ENCODE data around the gene NELL1. TPM values are rescaled to one million over a fixed set of nuclear protein-coding genes. Genes with fewer than 3 reads are reported as not detected.

Gene NELL1
- total RNA-seq, 1 experiment from 2014 or later = not detected

DNA sequence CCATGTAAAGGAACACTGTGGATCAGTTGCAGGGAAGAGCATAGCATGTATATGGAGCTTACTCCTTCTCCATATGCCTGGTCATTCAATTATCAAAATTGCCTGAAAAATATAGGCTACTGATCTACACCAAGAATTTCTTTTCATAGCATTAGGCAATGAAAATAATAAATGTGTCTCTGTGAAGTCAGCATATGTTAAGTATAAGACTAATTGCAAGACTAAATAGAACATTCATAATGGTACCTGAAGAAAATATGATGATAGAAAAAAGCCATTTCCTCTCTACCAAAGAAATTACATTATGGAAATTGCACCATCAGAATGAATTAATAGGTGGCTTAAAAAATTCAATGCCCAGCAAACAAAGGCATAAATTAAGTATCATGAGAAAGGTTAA, 584.7 kb downstream of the NELL1 start:
- no peaks in the 10 kb centered on the region for H3K36me3 Mint-ChIP-seq (ENCODE audit: insufficient read depth, unreplicated experiment)
- Histone ChIP-seq H3K36me3 (ENCODE audit: control insufficient read depth, insufficient read depth, low read length) (no peaks in the 10 kb centered on the region), H3K9me3 (no peaks in the 10 kb centered on the region), H3K4me1 (no peaks in the 10 kb centered on the region), H3K4me3 (ENCODE audit: low read depth, low read length) (no peak overlapping the region), H3K27me3 (replicated peaks; ENCODE audit: control insufficient read depth, insufficient read depth, low read length) (no peaks in the 10 kb centered on the region)
- no peak overlapping the region for H3K27ac Mint-ChIP-seq (ENCODE audit: unreplicated experiment)
- TF ChIP-seq, protein P1, sequence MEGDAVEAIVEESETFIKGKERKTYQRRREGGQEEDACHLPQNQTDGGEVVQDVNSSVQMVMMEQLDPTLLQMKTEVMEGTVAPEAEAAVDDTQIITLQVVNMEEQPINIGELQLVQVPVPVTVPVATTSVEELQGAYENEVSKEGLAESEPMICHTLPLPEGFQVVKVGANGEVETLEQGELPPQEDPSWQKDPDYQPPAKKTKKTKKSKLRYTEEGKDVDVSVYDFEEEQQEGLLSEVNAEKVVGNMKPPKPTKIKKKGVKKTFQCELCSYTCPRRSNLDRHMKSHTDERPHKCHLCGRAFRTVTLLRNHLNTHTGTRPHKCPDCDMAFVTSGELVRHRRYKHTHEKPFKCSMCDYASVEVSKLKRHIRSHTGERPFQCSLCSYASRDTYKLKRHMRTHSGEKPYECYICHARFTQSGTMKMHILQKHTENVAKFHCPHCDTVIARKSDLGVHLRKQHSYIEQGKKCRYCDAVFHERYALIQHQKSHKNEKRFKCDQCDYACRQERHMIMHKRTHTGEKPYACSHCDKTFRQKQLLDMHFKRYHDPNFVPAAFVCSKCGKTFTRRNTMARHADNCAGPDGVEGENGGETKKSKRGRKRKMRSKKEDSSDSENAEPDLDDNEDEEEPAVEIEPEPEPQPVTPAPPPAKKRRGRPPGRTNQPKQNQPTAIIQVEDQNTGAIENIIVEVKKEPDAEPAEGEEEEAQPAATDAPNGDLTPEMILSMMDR (IDR thresholded peaks at IDR 0.05; ENCODE audit: insufficient read depth in 1 of 2, low read depth in 1 of 2, low read length in 1 of 2, severe bottlenecking in 1 of 2, unreplicated experiment in 1 of 2) = no peak
- ChIA-PET POLR2A (no interaction called here), CTCF (no interaction called here)
- no peak overlapping the region for H3K4me3 Mint-ChIP-seq (ENCODE audit: unreplicated experiment)
- H3K4me1 Mint-ChIP-seq (ENCODE audit: low read depth, unreplicated experiment) = no peaks in the 10 kb centered on the region
- no TSS peak for BruUV-seq (replicated peaks)
- intact Hi-C loops (cut with micrococcal nuclease; ENCODE audit: unreplicated experiment) = no loop called here
- peaks cover 10% of the 10 kb centered on the region for H3K27me3 Mint-ChIP-seq (ENCODE audit: insufficient read depth, unreplicated experiment)
- no peak for DNase-seq
- no peaks in the 10 kb centered on the region for H3K9me3 Mint-ChIP-seq (ENCODE audit: unreplicated experiment)

DNA sequence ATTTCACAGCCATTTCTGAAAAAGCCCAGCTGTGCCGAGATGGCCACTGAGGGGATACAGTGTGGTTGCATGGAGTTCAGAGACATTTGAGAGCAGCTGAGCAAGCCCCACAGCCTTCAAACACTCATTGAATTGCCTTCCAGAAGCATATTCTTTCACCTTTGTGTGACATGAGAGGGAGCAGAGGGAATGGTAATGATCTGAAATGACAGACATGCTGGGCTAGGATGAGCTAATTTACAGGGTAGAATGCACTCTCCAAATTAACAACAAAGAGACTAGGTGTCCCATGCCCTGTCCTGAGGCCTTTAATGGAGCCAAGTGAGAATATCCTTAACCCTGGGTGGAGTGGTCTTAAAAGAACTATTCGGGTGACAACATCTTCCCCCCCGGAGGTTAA, 585.4 kb downstream of the NELL1 start:
- H3K27ac Mint-ChIP-seq (ENCODE audit: unreplicated experiment) = no peak overlapping the region
- CTCF ChIA-PET = no interaction called here
- POLR2A ChIA-PET = no interaction called here

DNA sequence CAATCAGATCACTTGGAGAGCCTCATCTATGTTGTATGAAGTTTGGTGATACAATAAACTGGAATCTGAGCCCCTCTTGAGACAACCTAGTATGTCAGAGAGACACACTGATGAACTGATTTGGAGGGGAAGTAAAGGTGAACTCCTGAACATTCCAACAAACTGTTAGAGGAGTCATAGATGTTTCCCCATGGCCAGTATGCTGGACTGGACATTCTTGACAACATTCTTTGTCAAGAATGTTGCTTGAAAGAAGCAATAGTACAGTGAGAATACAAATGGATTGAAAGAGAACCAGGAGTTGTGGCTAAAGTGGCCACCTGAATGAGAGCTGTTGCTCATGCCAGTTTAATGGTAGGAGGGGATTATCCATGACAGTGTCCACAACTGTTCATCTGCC, 588.1 kb downstream of the NELL1 start:
- no peaks in the 10 kb centered on the region for H3K4me1 Mint-ChIP-seq (ENCODE audit: low read depth, unreplicated experiment)
- H3K4me3 ChIP-seq (ENCODE audit: low read depth, low read length) = no peak overlapping the region
- no peaks in the 10 kb centered on the region for H3K36me3 ChIP-seq (ENCODE audit: control insufficient read depth, insufficient read depth, low read length)
- H3K36me3 Mint-ChIP-seq (ENCODE audit: insufficient read depth, unreplicated experiment) = no peaks in the 10 kb centered on the region
- DNase-seq = no peak
- BruUV-seq (replicated peaks) = no TSS peak
- H3K9me3 ChIP-seq = no peaks in the 10 kb centered on the region
- no peak overlapping the region for H3K4me3 Mint-ChIP-seq (ENCODE audit: unreplicated experiment)
- CTCF ChIA-PET = no interaction called here
- H3K27me3 Mint-ChIP-seq (ENCODE audit: insufficient read depth, unreplicated experiment) = peaks cover 10% of the 10 kb centered on the region
- no peaks in the 10 kb centered on the region for H3K4me1 ChIP-seq
- no peaks in the 10 kb centered on the region for H3K9me3 Mint-ChIP-seq (ENCODE audit: unreplicated experiment)
- TF ChIP-seq, protein P1 (IDR thresholded peaks at IDR 0.05; ENCODE audit: insufficient read depth in 1 of 2, low read depth in 1 of 2, low read length in 1 of 2, severe bottlenecking in 1 of 2, unreplicated experiment in 1 of 2) = no peak
- H3K27ac Mint-ChIP-seq (ENCODE audit: unreplicated experiment) = no peak overlapping the region
- POLR2A ChIA-PET = no interaction called here
- no peaks in the 10 kb centered on the region for H3K27me3 ChIP-seq (replicated peaks; ENCODE audit: control insufficient read depth, insufficient read depth, low read length)
- intact Hi-C loops (cut with micrococcal nuclease; ENCODE audit: unreplicated experiment) = no loop called here

More for the DNA sequence above, 585.4 kb downstream of the NELL1 start:
- no peak overlapping the region for H3K4me3 Mint-ChIP-seq (ENCODE audit: unreplicated experiment)
- Histone ChIP-seq H3K9me3 (no peaks in the 10 kb centered on the region), H3K4me1 (no peaks in the 10 kb centered on the region), H3K4me3 (ENCODE audit: low read depth, low read length) (no peak overlapping the region), H3K36me3 (ENCODE audit: control insufficient read depth, insufficient read depth, low read length) (no peaks in the 10 kb centered on the region), H3K27me3 (replicated peaks; ENCODE audit: control insufficient read depth, insufficient read depth, low read length) (no peaks in the 10 kb centered on the region)
- H3K27me3 Mint-ChIP-seq (ENCODE audit: insufficient read depth, unreplicated experiment) = peaks cover 10% of the 10 kb centered on the region
- H3K36me3 Mint-ChIP-seq (ENCODE audit: insufficient read depth, unreplicated experiment) = no peaks in the 10 kb centered on the region
- TF ChIP-seq, protein P1 (IDR thresholded peaks at IDR 0.05; ENCODE audit: insufficient read depth in 1 of 2, low read depth in 1 of 2, low read length in 1 of 2, severe bottlenecking in 1 of 2, unreplicated experiment in 1 of 2) = no peak
- BruUV-seq (replicated peaks) = no TSS peak
- no peaks in the 10 kb centered on the region for H3K4me1 Mint-ChIP-seq (ENCODE audit: low read depth, unreplicated experiment)
- no peaks in the 10 kb centered on the region for H3K9me3 Mint-ChIP-seq (ENCODE audit: unreplicated experiment)
- intact Hi-C loops (cut with micrococcal nuclease; ENCODE audit: unreplicated experiment) = no loop called here
- no peak for DNase-seq

Data from Caco-2 (cell line).